HG03103 (cell line): ENCODE measurements around the gene NT5C2.
A peak's percentile ranks its signal among the peaks of the same experiment; 100 is the strongest.
"Not testable (repeated sequence)": the region's sequence is repeated elsewhere in the genome, so short reads cannot be mapped to it uniquely, and the experiment has no call there.

ENCODE experiments used
- ATAC-seq: cut with Tn5 transposase; IDR thresholded peaks from one replicate; pipeline ENCODE4 v1.9.1; 2021; ENCODE audit warnings: low read depth; ENCODE audit not compliant: unreplicated experiment

Gene NT5C2

DNA sequence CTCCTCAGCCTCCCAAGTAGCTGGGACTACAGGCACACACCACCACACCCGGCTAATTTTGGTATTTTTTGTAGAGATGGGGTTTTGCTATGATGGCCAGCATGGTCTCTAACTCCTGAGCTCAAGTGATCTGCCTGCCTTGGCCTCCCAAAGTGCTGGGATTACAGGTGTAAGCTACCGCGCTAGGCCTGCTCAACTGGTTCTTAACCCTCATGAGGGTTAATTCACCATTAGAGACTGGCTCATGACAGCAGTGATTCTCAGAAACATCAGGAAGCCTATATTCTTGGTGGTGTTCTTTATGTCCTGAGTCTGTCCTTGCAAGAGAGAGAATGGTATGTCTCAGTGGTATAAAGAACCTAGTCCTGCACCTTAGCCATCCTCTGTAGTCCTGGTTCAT is 10.4 kb upstream of the NT5C2 start:
- ATAC-seq, result no peak

DNA sequence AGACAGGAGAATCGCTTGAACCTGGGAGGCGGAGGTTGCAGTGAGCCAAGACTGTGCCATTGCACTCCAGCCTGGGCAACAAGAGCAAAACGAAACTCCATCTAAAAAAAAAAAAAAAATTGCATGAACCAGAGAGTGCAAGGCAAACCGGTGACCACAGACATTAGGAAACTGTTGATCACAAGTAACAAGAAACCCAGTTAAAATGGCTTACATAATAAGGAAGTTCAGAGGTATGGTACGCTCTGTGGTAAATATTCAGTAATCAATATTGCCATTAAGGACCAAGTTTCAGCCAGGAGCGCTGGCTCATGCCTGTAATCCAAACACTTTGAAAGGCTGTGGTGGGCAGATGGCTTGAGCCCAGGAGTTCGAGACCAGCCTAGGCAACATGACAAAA is 9.2 kb upstream of the NT5C2 start:
- ATAC-seq, result no peak

DNA sequence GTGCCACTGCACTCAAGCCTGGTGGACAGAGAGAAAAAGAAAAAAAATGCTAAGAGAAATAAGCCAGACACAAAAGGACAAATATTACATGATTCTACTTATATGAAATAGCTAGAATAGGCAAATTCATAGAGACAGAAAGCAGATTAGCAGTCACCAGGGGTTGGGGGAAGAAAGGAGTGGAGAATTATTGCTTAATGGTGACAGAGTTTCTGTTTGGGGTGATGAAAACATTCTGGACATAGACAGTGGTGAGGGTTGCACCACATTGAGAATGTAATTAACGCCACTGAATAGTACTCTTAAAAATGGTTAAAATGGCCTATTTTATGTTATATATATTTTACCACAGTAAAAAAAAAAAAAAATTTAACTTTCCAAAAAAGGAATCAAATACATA is 6.4 kb upstream of the NT5C2 start:
- ATAC-seq, result no peak

DNA sequence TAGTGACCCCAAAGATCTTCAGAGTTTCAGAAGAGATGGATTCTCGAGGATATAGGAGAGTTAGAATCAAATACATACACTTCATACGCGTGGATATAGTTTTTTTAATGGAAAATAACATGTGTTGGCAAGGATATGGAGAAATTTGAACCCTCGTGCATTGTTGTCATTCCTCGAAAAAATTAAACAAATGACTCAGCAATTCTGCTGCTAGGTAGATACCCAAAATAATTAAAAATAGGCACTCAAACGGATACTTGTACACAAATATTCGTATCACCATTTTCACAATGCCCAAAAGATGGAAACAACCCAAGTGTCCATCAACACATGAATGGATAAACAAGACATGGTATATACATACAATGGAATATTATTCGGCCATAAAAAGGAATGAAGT is 5.6 kb upstream of the NT5C2 start:
- ATAC-seq, result no peak

DNA sequence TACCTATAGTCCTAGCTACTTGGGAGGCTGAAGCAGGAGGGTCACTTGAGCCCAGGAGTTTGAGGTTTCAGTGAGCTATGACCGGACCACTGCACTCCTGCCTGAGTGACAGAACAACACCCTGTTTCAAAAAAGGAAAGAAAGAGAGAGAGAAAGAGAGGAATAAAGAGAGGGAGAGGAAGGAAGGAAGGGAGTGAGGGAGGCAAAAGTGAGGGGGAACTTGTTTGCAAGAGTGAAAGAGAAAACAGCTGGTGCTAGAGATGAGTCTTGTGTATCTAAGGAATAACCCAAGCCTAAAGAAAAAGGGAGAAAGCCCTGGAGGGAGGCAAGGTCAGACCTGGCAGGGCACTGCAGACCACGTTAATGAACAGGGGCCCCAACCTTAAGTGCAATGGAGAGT is 4.8 kb upstream of the NT5C2 start:
- no peak for ATAC-seq

DNA sequence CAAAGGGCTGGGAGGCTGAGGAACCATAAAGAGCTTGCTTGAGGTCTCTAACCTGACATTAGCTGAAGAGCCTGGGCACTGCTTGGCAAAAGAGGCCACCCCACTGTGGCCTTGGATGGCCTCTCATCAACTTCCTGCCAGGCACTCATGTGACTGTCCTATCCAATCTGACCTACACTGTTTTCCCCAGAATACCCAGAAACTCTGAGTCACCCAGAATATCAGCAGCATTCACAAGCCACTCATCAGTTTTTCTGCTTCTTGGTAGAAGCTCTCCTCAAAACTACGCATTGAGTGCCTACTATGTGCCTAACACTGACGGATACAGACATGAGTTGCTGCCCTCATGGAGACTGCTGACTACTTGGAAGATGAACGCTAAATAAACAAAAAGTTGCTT is 4.1 kb upstream of the NT5C2 start:
- no peak for ATAC-seq

DNA sequence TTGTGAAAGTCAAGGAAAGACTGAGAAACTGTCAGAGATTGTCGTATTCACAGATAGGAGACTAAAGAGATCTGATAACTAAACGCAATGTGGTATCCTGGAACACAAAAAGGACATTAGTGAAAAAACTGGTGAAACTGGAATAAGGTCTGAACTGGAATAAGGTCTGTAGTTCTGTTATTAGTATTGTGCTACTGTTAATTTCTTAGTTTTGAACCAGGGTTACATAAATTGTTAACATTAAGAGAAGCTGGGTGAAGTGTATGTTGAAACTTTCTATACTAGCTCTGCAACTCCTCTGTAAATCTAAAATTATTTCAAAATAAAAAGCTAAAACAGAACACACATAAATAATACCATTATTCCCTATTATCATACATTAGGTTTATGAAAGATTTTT is 3.4 kb upstream of the NT5C2 start:
- ATAC-seq, result no peak

DNA sequence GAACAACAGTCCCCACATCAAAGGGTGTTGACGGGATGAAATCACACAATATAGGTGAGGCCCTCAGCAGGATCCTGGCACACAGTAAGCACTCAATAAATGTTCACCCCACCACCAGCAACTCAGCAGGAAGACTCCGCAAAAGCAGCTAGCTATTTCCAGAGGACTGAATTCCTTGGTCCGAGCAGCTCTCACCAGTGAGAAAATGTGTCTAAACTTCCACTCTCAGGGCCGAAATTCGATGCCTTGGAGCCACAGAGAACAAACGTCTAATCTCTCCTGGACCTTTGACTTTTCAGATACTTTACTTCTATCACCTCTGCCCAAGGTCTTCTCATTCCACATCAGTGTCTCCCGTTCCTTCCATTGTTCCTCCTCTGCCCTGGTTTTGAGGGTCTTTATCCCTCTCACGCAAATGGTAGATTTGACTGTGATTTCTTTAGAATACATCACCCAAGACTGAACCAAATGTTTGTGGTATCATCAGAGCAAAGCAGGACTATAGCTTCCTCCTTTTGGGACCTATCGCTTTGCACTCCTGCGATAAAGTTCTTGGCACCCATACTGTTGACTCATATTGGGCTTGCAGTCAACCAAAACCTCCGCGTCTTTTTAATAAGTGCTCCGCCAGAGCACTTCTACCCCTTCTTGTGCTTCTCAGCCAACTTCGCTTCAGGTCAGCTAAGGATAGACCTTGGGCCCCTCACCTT is 903 bp upstream of the NT5C2 start:
- ATAC-seq, result peak; percentile 37

DNA sequence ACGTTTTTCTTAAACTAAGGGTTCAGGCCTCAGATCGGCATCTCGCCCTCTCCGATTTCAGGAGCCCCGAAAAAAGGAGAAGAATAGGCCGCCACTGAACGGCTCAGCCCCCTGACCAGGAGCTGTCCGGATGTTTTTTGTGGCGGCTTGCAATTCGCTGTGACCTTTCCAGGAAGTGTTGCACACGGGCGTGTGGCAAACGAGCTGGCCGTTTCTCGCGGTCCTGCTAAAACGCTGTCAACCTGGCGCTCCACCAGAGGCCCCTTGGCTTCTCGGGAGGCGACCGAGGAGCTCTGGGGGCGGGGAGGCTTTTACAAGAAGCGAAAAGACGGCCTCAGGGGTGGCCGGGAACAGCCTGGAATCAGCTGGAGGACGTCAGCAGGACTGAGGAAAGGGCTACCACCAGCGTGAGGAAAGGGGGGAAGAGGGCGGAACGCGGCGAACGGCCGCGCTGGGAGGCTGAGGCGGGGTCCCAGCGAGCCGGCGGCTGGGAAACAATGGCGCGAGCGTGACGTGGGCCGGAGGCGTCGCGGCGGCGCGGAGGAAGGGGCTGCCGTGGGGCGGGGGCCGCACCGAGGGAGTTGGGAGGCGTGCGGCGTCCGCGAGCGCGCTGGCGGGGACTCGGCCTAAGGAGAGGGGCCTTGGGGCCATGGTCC is 493 bp downstream of the NT5C2 start:
- ATAC-seq, result peak; percentile 43

DNA sequence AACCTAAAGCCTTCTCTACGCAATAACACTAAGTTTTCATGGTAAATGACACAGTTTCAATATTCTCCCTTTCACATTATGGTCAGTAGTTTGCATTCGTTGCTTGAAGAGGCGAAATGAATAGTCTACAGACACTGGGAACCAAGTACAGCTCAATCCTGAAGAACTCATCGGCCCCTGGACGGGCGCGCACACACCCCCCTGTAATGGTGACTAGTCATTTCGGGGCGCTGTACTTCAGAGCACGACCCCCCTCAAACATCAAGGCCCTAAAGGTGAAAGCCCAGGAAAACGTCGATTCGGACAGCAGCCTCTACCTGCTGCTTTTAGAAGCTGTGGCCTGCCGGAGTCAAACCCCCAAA is 1.0 kb downstream of the NT5C2 start:
- no peak for ATAC-seq

DNA sequence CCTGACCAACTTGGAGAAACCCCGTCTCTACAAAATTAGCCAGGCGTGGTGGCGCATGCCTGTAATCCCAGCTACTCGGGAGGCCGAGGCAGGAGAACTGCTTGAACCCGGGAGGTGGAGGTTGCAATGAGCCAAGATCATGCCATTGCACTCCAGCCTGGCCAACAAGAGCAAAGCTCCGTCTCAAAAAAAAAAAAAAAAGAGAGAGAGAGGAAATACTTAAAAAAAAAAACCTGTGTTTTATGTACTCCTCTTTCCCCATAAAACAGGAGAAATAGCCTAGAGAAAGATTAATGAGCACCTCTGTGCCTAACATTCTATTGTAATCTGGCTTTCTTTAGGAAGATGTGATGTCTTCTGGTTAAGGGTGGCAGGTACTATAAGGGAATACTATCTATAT is 1.9 kb downstream of the NT5C2 start:
- ATAC-seq, result not testable (repeated sequence)

DNA sequence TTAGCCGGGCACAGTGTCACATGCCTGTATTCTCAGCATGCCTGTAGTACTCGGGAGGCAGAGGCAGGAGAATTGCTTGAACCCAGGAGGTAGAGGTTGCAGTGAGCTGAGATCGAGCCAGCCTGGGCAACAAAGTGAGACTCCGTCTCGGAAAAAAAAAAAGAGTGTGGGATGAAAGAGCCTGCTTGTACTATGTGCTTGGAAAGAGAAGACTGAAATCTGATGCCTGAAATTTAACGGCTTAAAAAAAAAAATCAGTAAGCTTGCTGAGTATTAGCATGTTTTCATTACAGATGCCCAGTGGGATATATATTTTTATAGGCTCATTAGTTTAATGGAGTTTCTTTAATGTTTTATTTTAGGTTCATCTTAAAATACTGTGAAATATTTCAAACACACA is 4.2 kb downstream of the NT5C2 start:
- no peak for ATAC-seq

DNA sequence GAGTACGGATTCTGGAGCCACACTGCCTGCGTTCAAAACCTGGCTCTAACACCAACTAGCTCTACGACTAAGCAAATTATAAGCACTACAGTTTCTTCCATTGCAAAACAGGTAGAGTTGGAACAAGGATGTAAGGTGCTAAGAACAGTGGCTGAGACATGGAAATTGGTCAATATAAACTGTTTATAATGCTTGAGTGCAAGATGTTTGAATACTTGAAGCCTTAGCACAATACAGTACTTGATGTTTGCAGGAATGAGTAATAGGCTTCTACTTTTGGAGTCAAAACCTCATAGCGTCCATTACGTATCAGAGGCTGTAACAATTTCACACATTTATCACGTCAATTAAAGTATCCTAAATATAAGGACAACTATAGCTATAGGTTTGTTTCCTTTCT is 6.9 kb downstream of the NT5C2 start:
- ATAC-seq, result no peak

DNA sequence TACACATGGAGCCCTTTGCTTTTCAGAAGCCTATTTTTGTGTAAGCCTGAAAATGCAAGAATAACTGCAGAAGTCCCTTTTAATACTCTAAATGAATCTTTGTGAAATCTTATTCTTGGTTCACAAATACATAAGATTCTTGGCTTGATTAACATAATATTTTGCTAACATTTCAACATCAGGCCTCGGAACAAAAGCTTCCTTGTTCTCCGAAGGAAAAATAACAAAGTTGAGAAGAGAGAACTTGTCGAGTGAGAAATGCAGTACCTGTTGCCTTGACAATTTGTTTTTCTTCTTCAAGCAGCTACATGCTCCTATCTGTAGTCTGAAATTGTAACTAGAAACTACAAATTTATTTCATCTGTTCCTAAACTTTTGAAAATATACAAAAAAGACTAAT is 8.5 kb downstream of the NT5C2 start:
- ATAC-seq, result no peak

DNA sequence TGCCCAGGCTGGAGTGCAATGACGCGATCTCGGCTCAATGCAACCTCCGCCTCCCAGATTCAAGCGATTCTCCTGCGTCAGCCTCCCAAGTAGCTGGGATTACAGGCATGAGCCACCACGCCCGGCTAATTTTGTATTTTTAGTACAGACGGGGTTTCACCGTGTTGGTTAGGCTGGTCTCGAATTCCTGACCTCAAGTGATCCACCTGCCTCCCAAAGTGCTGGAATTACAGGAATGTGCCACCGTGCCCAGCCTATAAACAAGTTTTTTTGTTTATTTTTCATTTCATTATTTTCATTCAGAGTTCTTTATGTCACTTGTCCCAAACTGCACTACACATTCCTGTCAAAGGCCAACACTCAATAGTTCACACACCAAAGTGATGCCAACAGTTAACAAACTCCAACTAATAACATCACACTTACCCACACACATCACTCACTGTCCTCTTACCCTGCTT is 9.1 kb downstream of the NT5C2 start:
- not testable (repeated sequence) for ATAC-seq

DNA sequence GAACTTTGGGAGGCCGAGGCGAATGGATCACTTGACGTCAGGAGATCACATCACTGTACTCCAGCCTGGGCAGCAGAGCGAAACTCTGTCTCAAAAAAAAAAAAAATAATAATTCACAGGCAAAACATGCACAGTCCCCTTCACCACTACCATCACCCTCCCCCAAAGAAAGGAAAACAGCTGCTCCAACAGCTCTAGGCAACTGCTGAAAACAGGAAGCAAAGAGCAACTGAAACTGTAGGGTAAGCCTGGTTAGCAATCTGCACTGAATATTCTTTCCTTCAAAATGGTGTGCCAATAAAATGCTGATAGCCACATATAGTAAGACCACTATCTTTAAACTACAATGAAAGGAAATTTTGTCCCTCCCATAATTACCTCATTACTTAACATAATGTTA is 11.8 kb downstream of the NT5C2 start:
- peak; percentile 72 for ATAC-seq

DNA sequence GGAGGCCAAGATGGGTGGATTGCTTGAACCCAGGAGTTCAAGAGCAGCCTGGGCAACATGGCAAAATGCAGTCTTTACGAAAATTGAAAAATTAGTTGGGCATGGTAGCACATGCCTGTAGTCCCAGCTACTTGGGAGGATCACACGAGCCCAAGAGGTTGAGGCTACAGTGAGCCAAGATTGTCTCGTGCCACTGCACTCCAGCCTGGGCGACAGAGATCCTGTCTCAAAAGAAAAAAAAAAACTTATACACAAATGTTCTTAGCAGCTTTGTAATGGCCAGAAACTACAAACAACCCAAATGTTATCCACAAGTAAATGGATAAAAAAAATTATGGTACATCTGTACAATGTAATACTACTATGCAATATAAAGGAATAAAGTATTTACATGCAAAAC is 12.6 kb downstream of the NT5C2 start:
- no peak for ATAC-seq

DNA sequence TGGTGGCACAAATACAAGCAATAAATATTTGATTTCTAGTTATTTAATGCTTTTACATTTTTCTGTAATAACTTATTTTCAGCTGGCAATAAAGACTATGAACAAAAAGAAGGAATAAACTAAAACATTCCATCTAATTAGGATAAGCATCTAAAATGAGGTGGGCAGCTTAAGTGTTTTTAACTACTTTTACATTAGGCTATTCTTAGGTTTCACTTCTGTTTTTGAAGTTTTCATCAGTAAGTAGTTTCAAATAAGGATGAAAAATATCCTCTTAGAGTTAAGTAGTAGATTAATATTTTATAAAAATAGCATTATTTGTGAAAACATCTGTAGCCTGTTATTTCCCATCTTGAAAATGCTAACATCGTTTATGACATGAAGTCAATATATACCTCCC is 15.9 kb downstream of the NT5C2 start:
- ATAC-seq, result no peak

DNA sequence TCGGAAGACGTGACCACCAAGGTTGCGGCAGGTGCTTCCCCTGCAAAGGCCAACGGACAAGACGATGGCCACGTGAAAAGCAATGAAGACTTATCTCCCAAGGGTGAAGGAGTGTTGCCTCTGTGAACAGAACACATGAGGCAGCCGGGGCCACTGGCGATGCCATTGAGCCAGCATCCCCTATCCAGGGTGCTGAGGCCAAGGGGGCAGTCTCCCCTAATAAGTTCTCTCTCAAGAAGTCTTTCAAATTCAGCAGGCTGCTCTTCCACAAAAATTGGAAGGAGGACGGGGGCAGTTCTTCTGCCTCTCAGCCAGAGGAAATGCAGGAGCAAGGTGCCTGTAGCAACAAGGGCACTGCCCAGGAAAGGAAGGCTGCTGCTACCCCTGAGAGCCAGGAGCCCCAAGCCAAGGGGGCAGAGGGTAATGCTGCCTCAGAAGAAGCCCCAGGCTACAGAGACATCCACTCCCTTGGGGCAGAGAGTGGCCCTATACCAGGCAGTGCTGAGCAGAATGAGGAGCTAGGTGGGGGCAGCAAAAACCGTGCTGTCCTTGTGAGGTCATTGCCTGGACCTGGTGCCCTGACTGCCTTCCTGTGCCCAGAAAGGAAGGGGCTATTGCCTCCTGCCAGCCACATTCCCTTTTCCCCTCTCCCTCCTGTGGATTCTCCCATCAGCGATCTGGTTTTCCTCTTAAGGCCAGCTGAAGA is 17.3 kb downstream of the NT5C2 start:
- ATAC-seq, result no peak

DNA sequence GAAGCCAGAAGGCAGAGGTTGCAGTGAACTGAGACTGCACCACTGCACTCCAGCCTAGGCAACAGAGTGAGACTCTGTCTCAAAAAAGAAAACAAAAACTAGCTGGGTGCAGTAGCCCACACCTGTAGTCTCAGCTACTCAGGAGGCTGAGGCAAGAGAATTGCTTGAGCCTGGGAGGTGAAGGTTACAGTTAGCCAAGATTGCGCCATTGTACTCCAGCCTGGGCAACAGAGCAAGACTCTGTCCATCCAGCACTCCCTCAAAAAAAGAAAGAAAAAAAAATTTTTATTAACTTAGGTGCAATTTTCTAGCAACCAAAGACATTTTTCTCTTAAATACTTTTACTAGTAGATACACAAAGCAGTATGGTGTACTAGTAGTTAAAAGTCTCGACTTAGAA is 18.7 kb downstream of the NT5C2 start:
- not testable (repeated sequence) for ATAC-seq

DNA sequence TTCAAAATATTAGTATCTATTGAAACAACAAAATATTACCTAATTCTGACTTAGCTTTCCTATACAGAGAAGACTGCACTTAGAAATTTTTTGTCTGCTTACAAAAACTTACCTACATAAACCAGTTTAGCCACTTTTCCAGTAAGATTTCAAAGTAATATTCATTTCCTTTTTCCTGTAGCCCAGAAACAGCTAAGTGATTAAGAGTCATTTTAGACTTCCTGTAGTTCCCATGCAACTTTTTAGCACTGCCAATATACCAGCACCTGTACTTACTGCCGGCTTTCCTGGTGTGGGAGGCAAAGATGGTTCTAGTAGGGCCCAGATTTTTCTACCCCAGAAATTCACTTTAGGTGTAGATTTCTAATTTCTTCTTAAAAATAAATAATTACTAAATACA is 21.8 kb downstream of the NT5C2 start:
- no peak for ATAC-seq

DNA sequence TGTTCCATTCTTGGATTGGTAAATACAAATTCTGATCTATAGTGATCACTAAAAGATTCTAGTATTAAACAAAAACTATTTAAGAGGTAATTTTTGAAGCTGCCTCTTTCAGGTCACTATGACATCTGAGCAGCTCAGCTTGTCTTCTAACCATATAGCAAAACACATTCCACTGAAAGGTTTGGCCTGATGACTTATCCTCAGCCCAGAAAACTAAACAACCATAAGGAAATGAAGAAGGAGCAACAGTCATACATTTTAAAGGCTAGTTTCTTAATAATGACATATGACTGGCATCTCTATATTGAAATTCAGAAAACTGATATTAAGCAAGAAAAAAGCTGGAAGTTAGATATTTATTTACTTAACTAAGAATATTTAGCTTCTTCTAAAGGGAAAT is 24.6 kb downstream of the NT5C2 start:
- ATAC-seq, result no peak
